Ramos (cell line): ENCODE measurements around the gene SKP1.

Source experiments
- in situ Hi-C: fragments of 300-500 bp; cut with MboI; formaldehyde crosslinking; loops from one replicate; pipeline ENCODE4 v1.14.3; 2022; ENCODE audit warnings: low sequenced_read_pairs; ENCODE audit not compliant: unreplicated experiment

Gene SKP1

GRCh38 chr5:134132372-134133187, 44.2 kb downstream of the SKP1 start:
- in situ Hi-C loops, result no loop called here

GRCh38 chr5:134131578-134132350, 45.0 kb downstream of the SKP1 start:
- in situ Hi-C loops, result no loop called here

GRCh38 chr5:134131165-134131564, 45.6 kb downstream of the SKP1 start:
- in situ Hi-C loops, result no loop called here

- in situ Hi-C loops, result no loop called here
Measured at GRCh38 chr5:134130239-134130945, 46.4 kb downstream of the SKP1 start.

GRCh38 chr5:134129411-134130238, 47.1 kb downstream of the SKP1 start:
- in situ Hi-C loops, result no loop called here

DNA sequence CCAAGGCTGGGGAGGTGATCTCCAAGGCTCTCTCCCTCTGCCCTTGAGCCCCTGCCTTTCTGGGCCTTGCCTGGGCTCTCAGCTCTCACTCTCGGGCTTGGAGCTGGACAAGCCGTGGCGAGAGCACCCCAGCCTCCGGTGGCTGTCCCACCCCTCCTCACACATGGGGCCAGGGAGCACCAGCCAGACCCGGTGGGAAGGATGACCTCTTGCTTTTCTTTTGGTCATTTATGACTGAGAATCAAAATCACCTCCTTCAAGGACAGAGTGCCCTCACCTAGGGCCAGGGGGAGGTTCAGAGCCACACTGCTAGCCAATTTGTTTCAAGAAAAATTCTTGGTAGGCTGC, 48.1 kb downstream of the SKP1 start:
- in situ Hi-C loops, result no loop called here

DNA sequence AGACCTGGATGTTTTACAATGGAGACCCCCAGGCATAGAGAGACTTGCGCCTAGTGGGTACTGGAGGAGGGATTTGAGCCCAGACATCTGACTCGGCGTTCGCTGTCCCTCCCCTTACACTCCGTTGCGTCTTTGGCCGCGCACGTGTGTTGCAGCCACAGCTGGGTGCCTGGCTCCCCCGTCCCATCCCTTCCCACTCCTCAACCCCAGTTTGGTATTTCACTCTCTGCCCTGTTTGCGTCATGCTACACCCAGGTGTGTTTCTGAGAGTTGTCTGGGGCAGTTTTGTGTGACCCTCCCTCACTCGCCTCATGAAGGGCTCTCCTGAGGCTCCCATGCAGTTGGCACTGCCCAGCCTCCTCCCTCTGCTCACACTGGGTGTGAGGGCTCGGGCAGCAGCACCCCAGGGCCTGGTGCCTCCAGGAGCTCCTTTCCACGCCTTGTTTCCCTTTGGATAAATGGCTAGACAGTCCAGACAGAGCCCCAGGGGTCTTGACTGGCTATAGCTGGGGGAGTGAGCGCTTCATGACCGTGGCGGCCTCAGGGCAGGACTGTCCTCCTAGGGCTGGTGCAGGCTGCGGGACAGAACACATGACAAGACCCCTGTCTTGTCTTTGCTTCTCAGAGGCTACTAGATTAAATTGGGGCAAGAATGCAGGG, 48.6 kb downstream of the SKP1 start:
- in situ Hi-C loops, result no loop called here

DNA sequence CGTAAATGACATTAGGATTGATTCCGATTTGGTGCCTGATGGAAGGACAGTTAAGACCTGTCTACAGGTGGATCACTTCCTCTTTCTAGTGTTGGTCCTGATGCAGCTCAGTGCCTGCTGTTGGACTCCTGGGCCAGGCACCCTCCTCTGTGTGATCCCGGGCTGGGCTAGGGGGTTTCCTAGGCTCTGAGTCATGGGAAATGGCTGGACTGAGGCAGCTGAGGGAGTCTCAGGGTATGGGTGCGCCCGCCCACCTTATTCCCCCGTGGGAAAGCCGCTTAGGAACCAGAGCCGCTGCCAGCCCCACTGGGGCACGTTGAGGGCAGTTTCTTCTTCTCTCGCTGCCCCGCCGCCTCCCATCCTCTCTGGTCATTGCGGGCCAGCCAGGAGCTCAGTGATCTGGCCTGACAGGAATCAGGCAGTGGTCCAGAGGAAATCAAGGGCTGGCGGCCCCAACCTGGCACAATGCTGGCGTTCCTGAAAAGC, 49.3 kb downstream of the SKP1 start:
- in situ Hi-C loops, result no loop called here

DNA sequence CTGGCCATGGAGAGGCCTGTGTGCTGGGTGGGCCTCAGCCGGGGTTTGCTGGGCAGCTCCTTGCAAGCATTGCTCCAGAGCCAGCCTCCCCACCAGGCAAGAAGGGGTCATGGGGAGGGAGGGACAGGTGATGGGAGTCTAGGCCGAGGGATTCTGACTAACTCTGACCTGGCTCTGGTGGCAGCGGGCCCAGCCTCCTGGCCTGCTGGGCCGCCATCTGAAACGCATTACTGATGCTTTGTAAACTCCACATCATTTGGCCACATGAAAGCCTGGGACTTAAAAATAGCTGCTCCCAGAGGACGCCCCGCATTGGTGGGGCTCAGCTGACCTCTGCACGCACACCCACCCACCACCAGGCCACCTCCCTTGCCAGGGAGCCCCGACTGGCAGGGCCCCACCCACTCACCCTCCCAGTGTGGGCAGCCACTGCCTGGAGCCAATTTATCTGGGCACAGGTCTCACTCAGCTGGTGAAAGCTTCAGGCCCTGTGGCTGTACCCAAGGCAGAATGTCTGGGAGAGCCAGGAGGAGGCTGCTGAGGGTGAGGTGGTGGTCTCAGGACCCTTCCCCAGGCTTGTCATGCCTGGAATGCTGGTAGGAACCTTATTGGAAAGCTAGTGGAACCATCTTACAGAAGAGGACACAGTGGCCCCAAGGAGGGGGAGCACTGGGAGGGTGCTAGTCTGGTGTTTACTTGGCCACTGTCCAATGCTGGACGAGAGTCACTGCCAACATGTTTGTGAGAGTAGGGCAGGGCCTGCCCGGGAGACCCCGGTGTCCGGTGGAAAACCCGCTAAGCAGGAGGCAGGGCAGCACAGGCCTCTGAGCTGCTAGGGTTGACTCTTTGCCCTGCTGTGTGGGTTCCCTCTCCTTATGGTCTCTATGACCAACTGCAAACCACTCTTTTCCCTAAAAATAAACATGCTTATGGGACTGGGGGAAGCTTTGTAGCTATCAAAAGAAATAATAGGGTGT, 51.4 kb downstream of the SKP1 start:
- in situ Hi-C loops, result no loop called here

GRCh38 chr5:134124289-134125038, 52.3 kb downstream of the SKP1 start:
- in situ Hi-C loops, result no loop called here

DNA sequence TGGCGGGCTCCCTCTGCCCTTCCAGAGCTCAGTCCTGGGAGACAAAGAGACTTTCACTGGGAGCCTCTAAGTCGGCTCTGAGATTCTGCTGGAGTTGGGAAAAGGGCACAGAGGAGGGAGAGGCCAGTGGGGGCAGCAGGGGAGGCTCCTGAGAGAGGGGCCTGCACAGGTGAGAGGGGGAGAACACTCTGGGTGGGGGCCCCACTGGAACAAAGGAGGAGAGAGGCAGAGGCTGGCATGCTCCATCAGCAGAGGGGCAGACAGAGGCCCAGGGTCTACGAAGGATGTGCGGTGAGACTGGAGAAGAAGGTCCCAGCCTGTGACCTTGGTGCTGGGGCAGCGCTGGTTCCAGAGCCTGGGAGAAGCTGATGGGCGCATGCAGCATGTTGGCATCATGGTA, 53.4 kb downstream of the SKP1 start:
- in situ Hi-C loops, result no loop called here

DNA sequence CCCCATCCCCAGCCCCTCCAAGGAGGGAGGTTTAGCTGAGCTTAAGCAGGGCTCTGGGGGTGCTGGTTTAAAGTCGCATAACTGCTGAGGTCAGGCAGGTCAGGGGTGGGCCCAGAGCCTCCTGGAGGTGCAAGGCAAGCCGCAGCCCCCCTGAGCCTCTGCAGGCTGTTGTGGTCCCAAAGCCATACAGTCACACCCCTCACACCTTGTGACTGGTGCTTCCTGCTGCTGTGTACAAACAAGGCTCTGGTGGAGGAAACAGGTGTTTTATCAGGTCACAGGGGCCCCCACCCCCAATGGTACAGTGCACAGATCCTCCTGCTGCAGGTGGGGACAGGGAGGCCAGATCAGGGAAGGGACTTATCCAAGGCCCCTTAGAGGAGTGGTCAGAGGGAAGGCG, 54.2 kb downstream of the SKP1 start:
- in situ Hi-C loops, result no loop called here

GRCh38 chr5:134120386-134121138, 56.2 kb downstream of the SKP1 start:
- in situ Hi-C loops, result no loop called here

GRCh38 chr5:134119720-134120119, 57.0 kb downstream of the SKP1 start:
- in situ Hi-C loops, result no loop called here

GRCh38 chr5:134118212-134118835, 58.4 kb downstream of the SKP1 start:
- in situ Hi-C loops, result no loop called here
